HCEC 1CT (cell line): ENCODE data around the gene TKFC.
A peak's percentile ranks its signal among the peaks of the same experiment; 100 is the strongest.

Source experiments
- DNase-seq: peaks from one replicate; pipeline ENCODE4 v3.0.0-alpha.2; 2017

The TKFC gene

GRCh38 chr11:61345954-61346843, 13.2 kb downstream of the TKFC start:
- no peak for DNase-seq

- DNase-seq = no peak
These were observed 15.0 kb downstream of the TKFC start for GRCh38 chr11:61347916-61348461.

GRCh38 chr11:61349189-61349751, 16.2 kb downstream of the TKFC start:
- DNase-seq = no peak

- no peak for DNase-seq
These were observed 16.9 kb downstream of the TKFC start for GRCh38 chr11:61349916-61350315.

GRCh38 chr11:61350336-61350735, 17.3 kb downstream of the TKFC start:
- DNase-seq = no peak

GRCh38 chr11:61350803-61351202, 17.8 kb downstream of the TKFC start:
- no peak for DNase-seq

GRCh38 chr11:61352038-61352437, 19.0 kb downstream of the TKFC start:
- no peak for DNase-seq

- DNase-seq = no peak
These were observed 20.4 kb downstream of the TKFC start for GRCh38 chr11:61353131-61354067.

- no peak for DNase-seq
These were observed 21.2 kb downstream of the TKFC start for GRCh38 chr11:61354208-61354607.

- DNase-seq = no peak
These were observed 23.7 kb downstream of the TKFC start for GRCh38 chr11:61356706-61357105.

- no peak for DNase-seq
These were observed 24.3 kb downstream of the TKFC start for GRCh38 chr11:61357233-61357893.

- DNase-seq = no peak
These were observed 24.8 kb downstream of the TKFC start for GRCh38 chr11:61357894-61358239.

- DNase-seq = no peak
These were observed 25.5 kb downstream of the TKFC start for GRCh38 chr11:61358566-61358965.

- no peak for DNase-seq
These were observed 26.5 kb downstream of the TKFC start for GRCh38 chr11:61359516-61359915.

- DNase-seq = no peak
These were observed 28.3 kb downstream of the TKFC start for GRCh38 chr11:61361237-61361740.

GRCh38 chr11:61361741-61362541, 28.9 kb downstream of the TKFC start, which contains the start of the genes CYB561A3 and TMEM138:
TSS of gene CYB561A3 (minus strand) at chr11:61361882. CDS start at chr11:61356713, 5,169 bp downstream.
TSS of gene TMEM138 (plus strand) at chr11:61362374. CDS start at chr11:61364391, 2,017 bp downstream.
- DNase-seq = peak; percentile 95

GRCh38 chr11:61362542-61362875, 29.5 kb downstream of the TKFC start:
- peak; percentile 27 for DNase-seq

GRCh38 chr11:61364012-61364675, 31.1 kb downstream of the TKFC start:
- DNase-seq = no peak

GRCh38 chr11:61367406-61367805, 34.4 kb downstream of the TKFC start:
- no peak for DNase-seq

GRCh38 chr11:61368646-61369045, 35.6 kb downstream of the TKFC start:
- no peak for DNase-seq
